Neural progenitor cell (in vitro differentiated cells): ENCODE data around the gene PCDHGB3. TPM values are rescaled to one million over a fixed set of nuclear protein-coding genes. Genes with fewer than 3 reads are reported as not detected.

ENCODE experiments used
- DNase-seq: peaks from one replicate; pipeline ENCODE4 v3.0.0-alpha.2; 2016; ENCODE audit warnings: low spot score
- H2AFZ ChIP-seq: fragments of 200-600 bp; sonication (generic); replicated peaks from 2 replicates; pipeline ENCODE4 v1.6.1; 2016; ENCODE audit warnings: antibody characterized with exemption
- H3F3A ChIP-seq: fragments of 200-600 bp; sonication (generic); 2 replicates; pipeline ENCODE4 v1.6.1; 2016; ENCODE audit warnings: antibody characterized with exemption, low read depth
- H3K27ac ChIP-seq: fragments of 200-600 bp; sonication (generic); 2 replicates; pipeline ENCODE4 v1.5.1; 2016; ENCODE audit warnings: mild to moderate bottlenecking
- H3K27me3 ChIP-seq: fragments of 200-600 bp; sonication (generic); 2 replicates; pipeline ENCODE4 v1.6.1; 2016; ENCODE audit warnings: mild to moderate bottlenecking, moderate library complexity
- H3K36me3 ChIP-seq: fragments of 200-600 bp; sonication (generic); 2 replicates; pipeline ENCODE4 v1.5.1; 2016
- H3K4me1 ChIP-seq: fragments of 200-600 bp; sonication (generic); 2 replicates; pipeline ENCODE4 v1.6.1; 2016; ENCODE audit warnings: mixed run types
- H3K4me2 ChIP-seq: fragments of 200-600 bp; sonication (generic); 2 replicates; pipeline ENCODE4 v1.6.1; 2016
- H3K4me3 ChIP-seq: fragments of 200-600 bp; sonication (generic); 2 replicates; pipeline ENCODE4 v1.5.1; 2016
- H3K79me2 ChIP-seq: fragments of 200-600 bp; sonication (generic); 2 replicates; pipeline ENCODE4 v1.6.1; 2016; ENCODE audit warnings: low read depth
- H3K9ac ChIP-seq: fragments of 200-600 bp; sonication (generic); 2 replicates; pipeline ENCODE4 v1.6.1; 2016
- H3K9me3 ChIP-seq: fragments of 200-600 bp; sonication (generic); 2 replicates; pipeline ENCODE4 v1.5.1; 2016; ENCODE audit warnings: low read depth
- H4K20me1 ChIP-seq: fragments of 200-600 bp; sonication (generic); 2 replicates; pipeline ENCODE4 v1.6.1; 2016; ENCODE audit warnings: low read depth
- H3K27ac Mint-ChIP-seq: 3 replicates; pipeline ENCODE4 v1.8.0; 2021; ENCODE audit warnings: mixed read lengths
- H3K27me3 Mint-ChIP-seq: 2 replicates; pipeline ENCODE4 v1.8.0; 2022; ENCODE audit warnings: low read depth, mild to moderate bottlenecking, inconsistent platforms, moderate library complexity, mixed read lengths; ENCODE audit not compliant: insufficient read depth
- H3K36me3 Mint-ChIP-seq: 3 replicates; pipeline ENCODE4 v1.8.0; 2021; ENCODE audit warnings: mixed read lengths
- H3K4me1 Mint-ChIP-seq: 3 replicates; pipeline ENCODE4 v1.8.0; 2021; ENCODE audit warnings: mixed read lengths
- H3K4me3 Mint-ChIP-seq: 3 replicates; pipeline ENCODE4 v1.8.0; 2021; ENCODE audit warnings: mild to moderate bottlenecking, moderate library complexity, mixed read lengths
- H3K9me3 Mint-ChIP-seq: 3 replicates; pipeline ENCODE4 v1.8.0; 2020; ENCODE audit warnings: mixed read lengths
- EZH2 ChIP-seq: fragments of 200-600 bp; sonication (generic); IDR thresholded peaks from 2 replicates; pipeline ENCODE4 v1.6.1; 2017; ENCODE audit warnings: antibody characterized with exemption, mild to moderate bottlenecking, moderate library complexity
- EZH2phosphoT487 ChIP-seq: fragments of 200-600 bp; sonication (generic); IDR thresholded peaks from 2 replicates; pipeline ENCODE4 v1.6.1; 2017; ENCODE audit warnings: antibody characterized with exemption
- total RNA-seq: library from RNA; depleted of rRNA; stranded (reverse); fragments of >200 nt; gene quantifications from 2 replicates; pipeline ENCODE4 v1.2.3, GENCODE V29; 2015; ENCODE audit warnings: low replicate concordance
- TF ChIP-seq, protein P1 (sequence below): fragments of 200-600 bp; sonication (generic); IDR thresholded peaks from 2 replicates; pipeline ENCODE4 v1.5.1; 2017; ENCODE audit warnings: antibody characterized with exemption, mild to moderate bottlenecking

PCDHGB3 gene
- total RNA-seq, 1 donor from 2014 or later = 0.95 TPM

DNA sequence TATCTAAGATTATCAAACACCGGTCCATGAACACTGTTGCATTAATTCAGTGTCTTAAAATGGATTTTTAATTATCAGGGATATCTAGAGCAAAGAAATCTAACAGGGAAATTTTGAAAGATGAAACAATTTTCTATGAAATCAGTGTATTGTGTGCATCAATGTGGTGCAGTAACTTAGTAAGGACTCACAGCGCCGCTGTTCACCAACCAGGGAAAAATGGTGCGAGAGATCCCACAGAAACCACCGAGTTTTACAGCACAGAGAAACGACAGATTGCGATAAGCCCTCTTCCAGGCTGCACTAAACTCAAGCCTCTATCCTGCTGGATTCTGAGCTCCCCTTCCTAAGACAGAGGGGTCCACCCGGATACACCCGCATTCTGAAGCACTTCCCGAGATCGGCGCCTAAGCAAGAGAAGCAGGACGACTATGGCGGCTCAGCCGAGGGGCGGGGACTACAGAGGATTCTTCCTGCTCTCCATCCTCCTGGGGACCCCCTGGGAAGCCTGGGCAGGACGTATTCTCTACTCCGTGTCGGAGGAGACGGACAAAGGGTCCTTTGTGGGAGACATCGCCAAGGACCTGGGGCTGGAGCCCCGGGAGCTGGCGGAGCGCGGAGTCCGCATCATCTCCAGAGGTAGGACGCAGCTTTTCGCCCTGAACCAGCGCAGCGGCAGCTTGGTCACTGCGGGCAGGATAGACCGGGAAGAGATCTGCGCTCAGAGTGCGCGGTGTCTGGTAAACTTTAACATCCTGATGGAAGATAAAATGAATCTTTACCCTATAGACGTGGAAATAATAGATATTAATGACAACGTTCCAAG, 12.6 kb downstream of the PCDHGB3 start, which contains the start of gene PCDHGA7:
Gene PCDHGA7 (plus strand): TSS at position 274 of the 826 bp plus-strand sequence. CDS start 158 bp downstream, at position 432.
- Mint-ChIP-seq H3K36me3 (no peaks in the 10 kb centered on the region), H3K4me3 (no peak within 1 kb of the TSS), H3K9me3 (peaks cover 53% of the 10 kb centered on the region), H3K27ac (no peak within 1 kb of the TSS), H3K27me3 (peaks cover 5% of the 10 kb centered on the region), H3K4me1 (no peaks in the 10 kb centered on the region)
- Histone ChIP-seq H3F3A (no peaks in the 10 kb centered on the region), H3K27me3 (no peaks in the 10 kb centered on the region), H3K27ac (no peak within 1 kb of the TSS), H3K9me3 (peaks cover 3% of the 10 kb centered on the region), H3K36me3 (no peaks in the 10 kb centered on the region), H3K9ac (no peak within 1 kb of the TSS), H2AFZ (no peak within 1 kb of the TSS), H4K20me1 (no peaks in the 10 kb centered on the region), H3K4me1 (no peaks in the 10 kb centered on the region), H3K79me2 (no peaks in the 10 kb centered on the region), H3K4me2 (no peak within 1 kb of the TSS), H3K4me3 (no peak within 1 kb of the TSS)
- no peak for DNase-seq
- TF ChIP-seq, protein P1, sequence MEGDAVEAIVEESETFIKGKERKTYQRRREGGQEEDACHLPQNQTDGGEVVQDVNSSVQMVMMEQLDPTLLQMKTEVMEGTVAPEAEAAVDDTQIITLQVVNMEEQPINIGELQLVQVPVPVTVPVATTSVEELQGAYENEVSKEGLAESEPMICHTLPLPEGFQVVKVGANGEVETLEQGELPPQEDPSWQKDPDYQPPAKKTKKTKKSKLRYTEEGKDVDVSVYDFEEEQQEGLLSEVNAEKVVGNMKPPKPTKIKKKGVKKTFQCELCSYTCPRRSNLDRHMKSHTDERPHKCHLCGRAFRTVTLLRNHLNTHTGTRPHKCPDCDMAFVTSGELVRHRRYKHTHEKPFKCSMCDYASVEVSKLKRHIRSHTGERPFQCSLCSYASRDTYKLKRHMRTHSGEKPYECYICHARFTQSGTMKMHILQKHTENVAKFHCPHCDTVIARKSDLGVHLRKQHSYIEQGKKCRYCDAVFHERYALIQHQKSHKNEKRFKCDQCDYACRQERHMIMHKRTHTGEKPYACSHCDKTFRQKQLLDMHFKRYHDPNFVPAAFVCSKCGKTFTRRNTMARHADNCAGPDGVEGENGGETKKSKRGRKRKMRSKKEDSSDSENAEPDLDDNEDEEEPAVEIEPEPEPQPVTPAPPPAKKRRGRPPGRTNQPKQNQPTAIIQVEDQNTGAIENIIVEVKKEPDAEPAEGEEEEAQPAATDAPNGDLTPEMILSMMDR = no peak
- TF ChIP-seq EZH2 (no peak), EZH2phosphoT487 (no peak)

DNA sequence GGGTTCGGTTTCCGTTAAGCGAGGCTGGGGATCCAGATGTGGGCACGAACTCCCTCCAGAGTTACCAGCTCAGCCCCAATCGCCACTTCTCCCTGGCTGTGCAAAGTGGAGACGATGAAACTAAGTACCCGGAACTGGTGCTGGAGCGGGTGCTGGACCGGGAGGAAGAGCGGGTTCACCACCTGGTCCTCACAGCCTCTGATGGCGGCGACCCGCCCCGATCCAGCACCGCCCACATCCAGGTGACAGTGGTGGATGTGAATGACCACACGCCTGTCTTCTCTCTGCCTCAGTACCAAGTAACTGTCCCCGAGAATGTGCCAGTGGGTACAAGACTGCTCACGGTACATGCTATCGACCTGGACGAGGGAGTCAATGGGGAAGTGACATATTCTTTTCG, 13.3 kb downstream of the PCDHGB3 start:
- TF ChIP-seq EZH2 (no peak), EZH2phosphoT487 (no peak)
- TF ChIP-seq, protein P1 = no peak
- Mint-ChIP-seq H3K27me3 (peaks cover 4% of the 10 kb centered on the region), H3K9me3 (peaks cover 56% of the 10 kb centered on the region), H3K4me1 (no peaks in the 10 kb centered on the region), H3K4me3 (no peak overlapping the region), H3K27ac (no peak overlapping the region), H3K36me3 (peaks cover under 1% of the 10 kb centered on the region)
- Histone ChIP-seq H3F3A (no peaks in the 10 kb centered on the region), H3K36me3 (no peaks in the 10 kb centered on the region), H3K9me3 (peaks cover 3% of the 10 kb centered on the region), H3K4me3 (no peak overlapping the region), H3K79me2 (no peaks in the 10 kb centered on the region), H3K4me2 (no peak overlapping the region), H3K9ac (no peak overlapping the region), H3K4me1 (no peaks in the 10 kb centered on the region), H3K27ac (no peak overlapping the region), H3K27me3 (no peaks in the 10 kb centered on the region), H4K20me1 (no peaks in the 10 kb centered on the region), H2AFZ (no peak overlapping the region)
- DNase-seq = no peak

DNA sequence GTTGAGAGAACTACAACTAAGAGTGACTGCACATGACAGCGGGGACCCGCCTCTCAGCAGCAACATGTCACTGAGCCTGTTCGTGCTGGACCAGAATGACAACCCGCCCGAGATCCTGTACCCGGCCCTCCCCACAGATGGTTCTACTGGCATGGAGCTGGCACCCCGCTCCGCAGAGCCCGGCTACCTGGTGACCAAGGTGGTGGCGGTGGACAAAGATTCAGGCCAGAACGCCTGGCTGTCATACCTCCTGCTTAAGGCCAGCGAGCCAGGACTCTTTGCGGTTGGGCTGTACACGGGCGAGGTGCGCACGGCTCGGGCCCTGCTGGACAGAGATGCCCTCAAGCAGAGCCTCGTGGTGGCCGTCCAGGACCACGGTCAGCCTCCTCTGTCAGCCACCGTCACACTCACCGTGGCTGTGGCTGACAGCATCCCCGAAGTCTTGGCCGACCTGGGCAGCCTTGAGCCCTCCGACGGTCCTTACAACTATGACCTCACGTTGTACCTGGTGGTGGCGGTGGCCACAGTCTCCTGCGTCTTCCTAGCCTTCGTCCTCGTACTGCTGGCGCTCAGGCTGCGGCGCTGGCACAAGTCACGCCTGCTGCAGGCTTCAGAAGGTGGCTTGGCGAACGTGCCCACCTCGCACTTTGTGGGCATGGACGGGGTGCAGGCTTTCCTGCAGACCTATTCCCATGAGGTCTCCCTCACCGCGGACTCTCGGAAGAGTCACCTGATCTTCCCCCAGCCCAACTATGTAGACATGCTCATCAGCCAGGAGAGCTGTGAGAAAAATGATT, 14.6 kb downstream of the PCDHGB3 start:
- Histone ChIP-seq H3K4me2 (no peak overlapping the region), H3K9me3 (peaks cover 6% of the 10 kb centered on the region), H3K79me2 (no peaks in the 10 kb centered on the region), H2AFZ (no peak overlapping the region), H3K4me3 (no peak overlapping the region), H3K4me1 (no peaks in the 10 kb centered on the region), H3K27ac (no peak overlapping the region), H3K9ac (no peak overlapping the region), H3K36me3 (no peaks in the 10 kb centered on the region), H4K20me1 (no peaks in the 10 kb centered on the region), H3K27me3 (no peaks in the 10 kb centered on the region), H3F3A (no peaks in the 10 kb centered on the region)
- H3K36me3 Mint-ChIP-seq = peaks cover 3% of the 10 kb centered on the region
- no peak for DNase-seq
- peaks cover 4% of the 10 kb centered on the region for H3K27me3 Mint-ChIP-seq
- no peak overlapping the region for H3K27ac Mint-ChIP-seq
- TF ChIP-seq EZH2 (no peak), EZH2phosphoT487 (no peak)
- TF ChIP-seq, protein P1 = no peak
- H3K9me3 Mint-ChIP-seq = peaks cover 60% of the 10 kb centered on the region
- no peaks in the 10 kb centered on the region for H3K4me1 Mint-ChIP-seq
- no peak overlapping the region for H3K4me3 Mint-ChIP-seq
